ENCODE results near the gene DOCK11.

- TF ChIP-seq SIN3A (IDR thresholded peaks at IDR 0.05; ENCODE audit: borderline replicate concordance, insufficient read depth, low read length) (no peak), REST (IDR thresholded peaks at IDR 0.05; ENCODE audit: insufficient read depth in 1 of 2, low read depth in 2 of 2, low read length in 2 of 2) (no peak), POLR2AphosphoS5 (IDR thresholded peaks at IDR 0.05; ENCODE audit: low read depth, low read length) (no peak)
These were observed 131.6 kb downstream of the DOCK11 start for GRCh38 chrX:118627084-118627758.

Measured in PFSK-1 (cell line).